Thoracic aorta (tissue), 2 donors: Measurements from ENCODE around the gene DUOXA1. TPM values are rescaled to one million over a fixed set of nuclear protein-coding genes. Genes with fewer than 3 reads are reported as not detected.

ENCODE experiments used
- ATAC-seq: fragments of 150-250 bp; one replicate; pipeline ENCODE4 v1.8.0; 2017; ENCODE audit warnings: low read depth; ENCODE audit not compliant: insufficient number of reproducible peaks, low FRiP score
- DNase-seq: peaks from one replicate; pipeline ENCODE4 v3.0.0-alpha.2; 2020; ENCODE audit warnings: low spot score
- H3K27ac ChIP-seq, 2 donors: fragments of 200-600 bp; sonication (generic); 1 replicate in 1 of 2; 2 replicates in 1 of 2; pipeline ENCODE4 v1.5.1; 2016; ENCODE audit warnings: mild to moderate bottlenecking in 2 of 2, moderate library complexity in 2 of 2
- H3K27me3 ChIP-seq: fragments of 200-600 bp; sonication (generic); replicated peaks from 2 replicates; pipeline ENCODE4 v1.6.0; 2016; ENCODE audit warnings: mild to moderate bottlenecking; ENCODE audit not compliant: insufficient read depth
- H3K36me3 ChIP-seq: fragments of 200-600 bp; sonication (generic); one replicate; pipeline ENCODE4 v1.5.1; 2016
- H3K4me1 ChIP-seq, 2 donors: fragments of 200-600 bp; sonication (generic); 1 replicate in 1 of 2; 2 replicates in 1 of 2; pipeline versions ENCODE4 v1.5.1 to v1.6.0; 2016; ENCODE audit warnings: low read depth in 2 of 2, mild to moderate bottlenecking in 1 of 2; ENCODE audit not compliant: control insufficient read depth in 1 of 2
- H3K4me3 ChIP-seq: fragments of 200-600 bp; sonication (generic); 2 replicates; pipeline ENCODE4 v1.5.1; 2016; ENCODE audit warnings: mild to moderate bottlenecking
- H3K9me3 ChIP-seq: fragments of 200-600 bp; sonication (generic); 2 replicates; pipeline ENCODE4 v1.5.1; 2016
- total RNA-seq, 2 donors: library from RNA; depleted of rRNA; stranded (reverse); fragments of >200 nt; gene quantifications; one replicate each; pipeline versions ENCODE4 v1.1.0 to v1.2.3, GENCODE V29; 2016
- TF ChIP-seq, protein P1 (sequence below): fragments of 200-600 bp; sonication (generic); IDR thresholded peaks from one replicate; pipeline ENCODE4 v1.5.1; 2019; ENCODE audit warnings: antibody characterized with exemption

The DUOXA1 gene
- total RNA-seq, 2 donors from 2014 or later, result 6.8 TPM; not detected in 1

DNA sequence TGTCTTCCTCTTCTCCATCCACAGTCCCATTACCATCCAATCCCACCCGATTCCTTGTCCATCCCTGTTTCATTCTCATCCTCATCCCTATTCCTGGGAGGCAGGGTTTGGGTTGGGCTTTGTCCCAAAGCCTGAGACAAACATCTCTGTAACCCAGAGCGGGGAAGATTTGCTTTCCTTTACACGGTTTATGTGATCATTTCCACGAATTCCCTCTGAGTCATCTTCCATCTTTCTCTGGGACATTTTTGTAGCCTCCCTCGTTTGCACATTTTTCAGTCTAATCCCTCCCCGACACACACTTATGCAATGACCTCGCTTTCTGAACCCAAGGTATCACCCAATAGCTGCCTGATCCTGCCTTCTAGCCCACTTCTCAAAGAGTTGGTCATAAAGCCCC lies 38.5 kb downstream of the DUOXA1 start:
- H3K36me3 ChIP-seq, result no peaks in the 10 kb centered on the region
- ATAC-seq (no peak), DNase-seq (no peak)
- no peak overlapping the region for H3K4me3 ChIP-seq
- H3K27me3 ChIP-seq, result no peaks in the 10 kb centered on the region
- H3K9me3 ChIP-seq, result no peaks in the 10 kb centered on the region
- TF ChIP-seq, protein P1, sequence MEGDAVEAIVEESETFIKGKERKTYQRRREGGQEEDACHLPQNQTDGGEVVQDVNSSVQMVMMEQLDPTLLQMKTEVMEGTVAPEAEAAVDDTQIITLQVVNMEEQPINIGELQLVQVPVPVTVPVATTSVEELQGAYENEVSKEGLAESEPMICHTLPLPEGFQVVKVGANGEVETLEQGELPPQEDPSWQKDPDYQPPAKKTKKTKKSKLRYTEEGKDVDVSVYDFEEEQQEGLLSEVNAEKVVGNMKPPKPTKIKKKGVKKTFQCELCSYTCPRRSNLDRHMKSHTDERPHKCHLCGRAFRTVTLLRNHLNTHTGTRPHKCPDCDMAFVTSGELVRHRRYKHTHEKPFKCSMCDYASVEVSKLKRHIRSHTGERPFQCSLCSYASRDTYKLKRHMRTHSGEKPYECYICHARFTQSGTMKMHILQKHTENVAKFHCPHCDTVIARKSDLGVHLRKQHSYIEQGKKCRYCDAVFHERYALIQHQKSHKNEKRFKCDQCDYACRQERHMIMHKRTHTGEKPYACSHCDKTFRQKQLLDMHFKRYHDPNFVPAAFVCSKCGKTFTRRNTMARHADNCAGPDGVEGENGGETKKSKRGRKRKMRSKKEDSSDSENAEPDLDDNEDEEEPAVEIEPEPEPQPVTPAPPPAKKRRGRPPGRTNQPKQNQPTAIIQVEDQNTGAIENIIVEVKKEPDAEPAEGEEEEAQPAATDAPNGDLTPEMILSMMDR, result no peak
- H3K4me1 ChIP-seq, result no peaks in the 10 kb centered on the region
- H3K27ac ChIP-seq, result no peak overlapping the region

GRCh38 chr15:45089712-45090373 lies 39.8 kb downstream of the DUOXA1 start:
- ATAC-seq (no peak), DNase-seq (no peak)
- H3K4me1 ChIP-seq, result no peaks in the 10 kb centered on the region
- no peak overlapping the region for H3K4me3 ChIP-seq
- no peak overlapping the region for H3K27ac ChIP-seq
- H3K9me3 ChIP-seq, result no peaks in the 10 kb centered on the region
- no peaks in the 10 kb centered on the region for H3K36me3 ChIP-seq
- no peaks in the 10 kb centered on the region for H3K27me3 ChIP-seq
- TF ChIP-seq, protein P1, result no peak

DNA sequence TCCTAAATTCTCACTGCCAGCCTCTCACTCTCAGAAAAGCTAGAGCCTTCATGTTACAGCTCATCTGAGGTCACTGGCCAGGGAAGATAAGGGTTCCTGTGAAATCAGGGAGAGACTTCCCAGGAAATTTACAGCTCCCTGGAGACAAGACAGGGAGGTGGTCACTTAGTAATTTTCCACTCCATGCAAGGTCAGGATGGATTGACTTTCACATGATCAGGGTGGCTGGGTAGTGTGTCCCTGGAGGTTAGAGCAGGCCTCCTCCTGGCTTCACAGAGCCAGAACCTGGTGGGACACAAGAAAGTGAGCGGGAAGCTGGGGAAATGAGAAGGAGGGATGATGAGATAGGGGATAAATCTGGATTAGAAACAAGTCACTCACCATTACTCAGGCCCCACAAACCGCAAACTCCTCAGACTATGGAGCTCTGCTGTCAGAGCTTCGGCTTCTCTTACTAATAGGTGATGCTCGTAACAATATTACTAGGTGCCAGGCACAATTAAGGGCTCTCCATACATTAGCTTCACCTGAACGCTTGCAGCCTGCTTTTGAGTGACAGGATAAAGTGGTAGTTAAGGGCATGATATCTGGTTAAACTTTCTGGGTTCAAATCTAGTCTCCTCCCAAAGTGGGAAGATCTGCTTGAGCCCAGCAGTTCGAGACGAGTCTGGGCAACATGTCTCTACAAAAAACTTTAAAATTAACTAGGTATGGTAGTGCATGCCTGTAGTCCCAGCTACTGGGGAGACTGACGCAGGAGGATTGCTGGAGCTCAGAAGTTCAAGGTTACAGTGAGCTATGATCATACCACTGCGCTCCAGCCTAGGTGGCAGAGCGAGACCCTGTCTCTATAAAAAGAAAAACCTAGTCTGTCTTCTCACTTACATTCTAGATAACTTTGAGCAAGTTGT lies 40.6 kb downstream of the DUOXA1 start:
- Histone ChIP-seq H3K4me1 (no peaks in the 10 kb centered on the region), H3K27me3 (no peaks in the 10 kb centered on the region), H3K27ac (no peak overlapping the region), H3K4me3 (no peak overlapping the region), H3K36me3 (no peaks in the 10 kb centered on the region), H3K9me3 (no peaks in the 10 kb centered on the region)
- ATAC-seq, result no peak
- TF ChIP-seq, protein P1, result no peak
- no peak for DNase-seq

DNA sequence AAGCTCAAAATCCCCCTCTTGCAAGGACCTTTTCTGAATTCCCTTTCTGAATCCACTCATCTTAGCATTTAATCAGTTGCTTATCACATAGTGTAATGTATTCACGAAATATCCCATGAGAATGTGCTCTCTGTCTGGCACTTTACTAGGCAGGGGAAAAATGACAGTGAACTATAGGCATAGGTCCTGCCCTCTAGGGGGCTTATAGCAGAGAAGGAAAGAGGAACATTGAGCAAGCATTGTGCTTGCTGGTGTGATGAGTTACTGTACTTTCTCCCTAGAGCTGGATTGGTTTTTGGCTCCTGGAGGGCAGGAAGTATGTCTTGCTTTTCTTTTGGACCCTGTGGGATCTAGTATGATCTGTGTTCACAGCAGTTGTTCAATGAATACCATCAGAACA lies 42.2 kb downstream of the DUOXA1 start:
- Histone ChIP-seq H3K9me3 (no peaks in the 10 kb centered on the region), H3K27ac (no peak overlapping the region), H3K4me1 (no peaks in the 10 kb centered on the region), H3K36me3 (no peaks in the 10 kb centered on the region), H3K27me3 (no peaks in the 10 kb centered on the region), H3K4me3 (no peak overlapping the region)
- TF ChIP-seq, protein P1, result no peak
- no peak for DNase-seq
- no peak for ATAC-seq

GRCh38 chr15:45084163-45084562 lies 45.5 kb downstream of the DUOXA1 start:
- Histone ChIP-seq H3K4me3 (no peak overlapping the region), H3K27ac (no peak overlapping the region), H3K4me1 (no peaks in the 10 kb centered on the region), H3K9me3 (no peaks in the 10 kb centered on the region), H3K27me3 (no peaks in the 10 kb centered on the region), H3K36me3 (no peaks in the 10 kb centered on the region)
- TF ChIP-seq, protein P1, result no peak
- no peak for DNase-seq
- ATAC-seq, result no peak
